HCT116 (cell line): ENCODE measurements around the gene CYBRD1.

Experiments used
- CBX3 ChIP-seq: IDR thresholded peaks from 2 replicates; pipeline ENCODE4 v1.6.1; 2012; ENCODE audit warnings: low read depth
- EGR1 ChIP-seq: IDR thresholded peaks from 2 replicates; pipeline ENCODE4 v1.6.1; 2012; ENCODE audit warnings: low read depth
- EZH2 ChIP-seq: fragments of 200-600 bp; sonication (generic); IDR thresholded peaks from 2 replicates; pipeline ENCODE4 v1.6.1; 2017; ENCODE audit warnings: antibody characterized with exemption, mixed run types
- EZH2phosphoT487 ChIP-seq: fragments of 200-600 bp; IDR thresholded peaks from 2 replicates; pipeline ENCODE4 v1.6.1; 2018; ENCODE audit warnings: antibody characterized with exemption, borderline replicate concordance
- POLR2A ChIP-seq: IDR thresholded peaks from 2 replicates; pipeline ENCODE4 v1.7.0; 2011; ENCODE audit warnings: borderline replicate concordance; ENCODE audit not compliant: insufficient read depth, insufficient read length; ENCODE audit errors: extremely low read depth
- POLR2AphosphoS5 ChIP-seq: IDR thresholded peaks from 2 replicates; pipeline ENCODE4 v1.6.1; 2011; ENCODE audit warnings: mild to moderate bottlenecking, low read depth, low read length, moderate library complexity
- RAD21 ChIP-seq: IDR thresholded peaks from 2 replicates; pipeline ENCODE4 v1.6.1; 2012; ENCODE audit warnings: low read depth, mild to moderate bottlenecking
- SP1 ChIP-seq: IDR thresholded peaks from 2 replicates; pipeline ENCODE4 v1.6.1; 2012; ENCODE audit warnings: low read depth
- SRF ChIP-seq: IDR thresholded peaks from 2 replicates; pipeline ENCODE4 v1.6.1; 2012; ENCODE audit warnings: low read depth
- ZNF274 ChIP-seq: fragments of 200-500 bp; sonication (Bioruptor generic); IDR thresholded peaks from 2 replicates; pipeline ENCODE4 v1.6.1; 2014; ENCODE audit warnings: mild to moderate bottlenecking, low read depth, low read length, inconsistent platforms
- TF ChIP-seq, protein P1 (sequence below), 3 experiments: fragments of 200-600 bp in 1 of 3; sonication (generic) in 1 of 3; IDR thresholded peaks in 2 of 3; conservative IDR thresholded peaks in 1 of 3; 2 replicates each; pipeline ENCODE4 v1.5.1; 2012 to 2017; ENCODE audit warnings: low read depth in 2 of 3, low read length in 2 of 3, antibody characterized with exemption in 1 of 3, borderline replicate concordance in 1 of 3, control low read depth in 1 of 3, mild to moderate bottlenecking in 1 of 3, mixed read lengths in 1 of 3, mixed run types in 1 of 3, moderate library complexity in 1 of 3; ENCODE audit not compliant: insufficient read depth in 1 of 3
- TF ChIP-seq, protein P2 (sequence below): IDR thresholded peaks from 2 replicates; pipeline ENCODE4 v1.6.1; 2012; ENCODE audit warnings: low read depth
- TF ChIP-seq, protein P3 (sequence below): IDR thresholded peaks from 2 replicates; pipeline ENCODE4 v1.6.1; 2012

- TF ChIP-seq, protein P1, sequence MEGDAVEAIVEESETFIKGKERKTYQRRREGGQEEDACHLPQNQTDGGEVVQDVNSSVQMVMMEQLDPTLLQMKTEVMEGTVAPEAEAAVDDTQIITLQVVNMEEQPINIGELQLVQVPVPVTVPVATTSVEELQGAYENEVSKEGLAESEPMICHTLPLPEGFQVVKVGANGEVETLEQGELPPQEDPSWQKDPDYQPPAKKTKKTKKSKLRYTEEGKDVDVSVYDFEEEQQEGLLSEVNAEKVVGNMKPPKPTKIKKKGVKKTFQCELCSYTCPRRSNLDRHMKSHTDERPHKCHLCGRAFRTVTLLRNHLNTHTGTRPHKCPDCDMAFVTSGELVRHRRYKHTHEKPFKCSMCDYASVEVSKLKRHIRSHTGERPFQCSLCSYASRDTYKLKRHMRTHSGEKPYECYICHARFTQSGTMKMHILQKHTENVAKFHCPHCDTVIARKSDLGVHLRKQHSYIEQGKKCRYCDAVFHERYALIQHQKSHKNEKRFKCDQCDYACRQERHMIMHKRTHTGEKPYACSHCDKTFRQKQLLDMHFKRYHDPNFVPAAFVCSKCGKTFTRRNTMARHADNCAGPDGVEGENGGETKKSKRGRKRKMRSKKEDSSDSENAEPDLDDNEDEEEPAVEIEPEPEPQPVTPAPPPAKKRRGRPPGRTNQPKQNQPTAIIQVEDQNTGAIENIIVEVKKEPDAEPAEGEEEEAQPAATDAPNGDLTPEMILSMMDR (IDR thresholded peaks at IDR 0.05 in 2 of 3, conservative IDR thresholded peaks at IDR 0.05 in 1 of 3; ENCODE audit: borderline replicate concordance in 1 of 3, insufficient read depth in 1 of 3, low read depth in 2 of 3, low read length in 2 of 3): no peak
- TF ChIP-seq EZH2phosphoT487 (no peak), SP1 (no peak), ZNF274 (no peak), POLR2AphosphoS5 (no peak), SRF (no peak), POLR2A (no peak), EZH2 (no peak), RAD21 (no peak), CBX3 (no peak), EGR1 (no peak)
- TF ChIP-seq, protein P2, sequence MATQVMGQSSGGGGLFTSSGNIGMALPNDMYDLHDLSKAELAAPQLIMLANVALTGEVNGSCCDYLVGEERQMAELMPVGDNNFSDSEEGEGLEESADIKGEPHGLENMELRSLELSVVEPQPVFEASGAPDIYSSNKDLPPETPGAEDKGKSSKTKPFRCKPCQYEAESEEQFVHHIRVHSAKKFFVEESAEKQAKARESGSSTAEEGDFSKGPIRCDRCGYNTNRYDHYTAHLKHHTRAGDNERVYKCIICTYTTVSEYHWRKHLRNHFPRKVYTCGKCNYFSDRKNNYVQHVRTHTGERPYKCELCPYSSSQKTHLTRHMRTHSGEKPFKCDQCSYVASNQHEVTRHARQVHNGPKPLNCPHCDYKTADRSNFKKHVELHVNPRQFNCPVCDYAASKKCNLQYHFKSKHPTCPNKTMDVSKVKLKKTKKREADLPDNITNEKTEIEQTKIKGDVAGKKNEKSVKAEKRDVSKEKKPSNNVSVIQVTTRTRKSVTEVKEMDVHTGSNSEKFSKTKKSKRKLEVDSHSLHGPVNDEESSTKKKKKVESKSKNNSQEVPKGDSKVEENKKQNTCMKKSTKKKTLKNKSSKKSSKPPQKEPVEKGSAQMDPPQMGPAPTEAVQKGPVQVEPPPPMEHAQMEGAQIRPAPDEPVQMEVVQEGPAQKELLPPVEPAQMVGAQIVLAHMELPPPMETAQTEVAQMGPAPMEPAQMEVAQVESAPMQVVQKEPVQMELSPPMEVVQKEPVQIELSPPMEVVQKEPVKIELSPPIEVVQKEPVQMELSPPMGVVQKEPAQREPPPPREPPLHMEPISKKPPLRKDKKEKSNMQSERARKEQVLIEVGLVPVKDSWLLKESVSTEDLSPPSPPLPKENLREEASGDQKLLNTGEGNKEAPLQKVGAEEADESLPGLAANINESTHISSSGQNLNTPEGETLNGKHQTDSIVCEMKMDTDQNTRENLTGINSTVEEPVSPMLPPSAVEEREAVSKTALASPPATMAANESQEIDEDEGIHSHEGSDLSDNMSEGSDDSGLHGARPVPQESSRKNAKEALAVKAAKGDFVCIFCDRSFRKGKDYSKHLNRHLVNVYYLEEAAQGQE: no peak
- TF ChIP-seq, protein P3, sequence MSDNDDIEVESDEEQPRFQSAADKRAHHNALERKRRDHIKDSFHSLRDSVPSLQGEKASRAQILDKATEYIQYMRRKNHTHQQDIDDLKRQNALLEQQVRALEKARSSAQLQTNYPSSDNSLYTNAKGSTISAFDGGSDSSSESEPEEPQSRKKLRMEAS: no peak
Observed at GRCh38 chr2:171595456-171595855, 73.2 kb downstream of the CYBRD1 start.
